Suprapubic skin (tissue), 4 donors: ENCODE results near the gene MAST4. TPM values are rescaled to one million over a fixed set of nuclear protein-coding genes. Genes with fewer than 3 reads are reported as not detected.

Experiments used
- DNase-seq, 2 donors: peaks; one replicate each; pipeline ENCODE4 v3.0.0-alpha.2; 2019; ENCODE audit warnings: low spot score in 2 of 2
- H3K27ac ChIP-seq: fragments of 200-600 bp; sonication (generic); one replicate; pipeline ENCODE4 v1.5.1; 2019
- H3K27me3 ChIP-seq: fragments of 200-600 bp; sonication (generic); one replicate; pipeline ENCODE4 v1.5.1; 2019
- H3K36me3 ChIP-seq: fragments of 200-600 bp; sonication (generic); one replicate; pipeline ENCODE4 v1.5.1; 2019
- H3K4me1 ChIP-seq: fragments of 200-600 bp; sonication (generic); one replicate; pipeline ENCODE4 v1.5.1; 2019
- H3K4me3 ChIP-seq: fragments of 200-600 bp; sonication (generic); one replicate; pipeline ENCODE4 v1.5.1; 2019; ENCODE audit warnings: mild to moderate bottlenecking
- H3K9me3 ChIP-seq: fragments of 200-600 bp; sonication (generic); one replicate; pipeline ENCODE4 v1.5.1; 2019
- EP300 ChIP-seq: sonication (generic); formaldehyde crosslinking; IDR thresholded peaks from one replicate; pipeline ENCODE4 v1.6.1; 2017; ENCODE audit warnings: antibody characterized with exemption
- POLR2A ChIP-seq, 2 donors: fragments of 450-650 bp; IDR thresholded peaks; one replicate each; pipeline ENCODE4 v1.6.1; 2017; ENCODE audit warnings: antibody characterized with exemption in 2 of 2, mild to moderate bottlenecking in 2 of 2, moderate library complexity in 2 of 2
- POLR2AphosphoS5 ChIP-seq, 3 donors: sonication (generic); formaldehyde crosslinking; IDR thresholded peaks; one replicate each; pipeline ENCODE4 v1.6.1; 2017; ENCODE audit warnings: antibody characterized with exemption in 3 of 3
- WGBS: methylation state at CpG from one replicate; pipeline ENCODE4 v1.1.5; 2018; 5-methylcytosine and 5-hydroxymethylcytosine counted together
- total RNA-seq, 4 donors: library from RNA; depleted of rRNA; stranded (reverse); fragments of >200 nt; gene quantifications; one replicate each; pipeline ENCODE4 v1.1.0, GENCODE V29; 2016
- TF ChIP-seq, protein P1 (sequence below), 2 donors: fragments of 200-600 bp in 1 of 2; fragments of 450-650 bp in 1 of 2; sonication (generic) in 1 of 2; IDR thresholded peaks; one replicate each; pipeline ENCODE4 v1.5.1; 2016 to 2019; ENCODE audit warnings: antibody characterized with exemption in 2 of 2, mild to moderate bottlenecking in 1 of 2, moderate library complexity in 1 of 2

MAST4 gene
- total RNA-seq, 4 donors from 2014 or later = 79.2 to 144 (median 98.1) TPM

DNA sequence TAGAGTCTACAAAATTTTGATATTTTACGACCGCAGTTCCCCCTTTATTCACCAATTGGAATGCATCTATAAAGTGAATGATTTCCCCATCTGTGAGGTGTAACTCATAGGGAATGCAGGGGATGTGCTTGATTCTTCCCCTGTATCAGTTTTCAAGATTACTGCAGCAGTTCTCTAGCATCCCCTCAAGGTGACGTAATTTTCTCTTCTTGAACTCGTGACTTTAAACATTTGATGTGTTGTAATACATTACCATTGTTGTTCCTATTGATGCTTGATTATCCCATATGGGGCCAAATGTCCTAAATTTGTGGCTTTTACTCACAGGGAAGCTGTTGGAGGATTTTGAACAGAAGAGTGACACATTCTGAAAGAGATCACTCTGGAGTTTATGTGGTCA, 360.2 kb downstream of the MAST4 start:
- no peaks in the 10 kb centered on the region for H3K27me3 ChIP-seq
- WGBS = 96% methylated on average over 4 of the region's 4 CpGs
- no peak overlapping the region for H3K4me3 ChIP-seq
- H3K27ac ChIP-seq = no peak overlapping the region
- no peak for DNase-seq
- H3K36me3 ChIP-seq = no peaks in the 10 kb centered on the region
- TF ChIP-seq POLR2AphosphoS5 (IDR thresholded peaks at IDR 0.05) = no peak
- TF ChIP-seq, protein P1, sequence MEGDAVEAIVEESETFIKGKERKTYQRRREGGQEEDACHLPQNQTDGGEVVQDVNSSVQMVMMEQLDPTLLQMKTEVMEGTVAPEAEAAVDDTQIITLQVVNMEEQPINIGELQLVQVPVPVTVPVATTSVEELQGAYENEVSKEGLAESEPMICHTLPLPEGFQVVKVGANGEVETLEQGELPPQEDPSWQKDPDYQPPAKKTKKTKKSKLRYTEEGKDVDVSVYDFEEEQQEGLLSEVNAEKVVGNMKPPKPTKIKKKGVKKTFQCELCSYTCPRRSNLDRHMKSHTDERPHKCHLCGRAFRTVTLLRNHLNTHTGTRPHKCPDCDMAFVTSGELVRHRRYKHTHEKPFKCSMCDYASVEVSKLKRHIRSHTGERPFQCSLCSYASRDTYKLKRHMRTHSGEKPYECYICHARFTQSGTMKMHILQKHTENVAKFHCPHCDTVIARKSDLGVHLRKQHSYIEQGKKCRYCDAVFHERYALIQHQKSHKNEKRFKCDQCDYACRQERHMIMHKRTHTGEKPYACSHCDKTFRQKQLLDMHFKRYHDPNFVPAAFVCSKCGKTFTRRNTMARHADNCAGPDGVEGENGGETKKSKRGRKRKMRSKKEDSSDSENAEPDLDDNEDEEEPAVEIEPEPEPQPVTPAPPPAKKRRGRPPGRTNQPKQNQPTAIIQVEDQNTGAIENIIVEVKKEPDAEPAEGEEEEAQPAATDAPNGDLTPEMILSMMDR (IDR thresholded peaks at IDR 0.05) = no peak
- TF ChIP-seq EP300 = no peak
- no peak for TF ChIP-seq POLR2A (IDR thresholded peaks at IDR 0.05)
- no peaks in the 10 kb centered on the region for H3K9me3 ChIP-seq
- peaks cover 18% of the 10 kb centered on the region for H3K4me1 ChIP-seq

DNA sequence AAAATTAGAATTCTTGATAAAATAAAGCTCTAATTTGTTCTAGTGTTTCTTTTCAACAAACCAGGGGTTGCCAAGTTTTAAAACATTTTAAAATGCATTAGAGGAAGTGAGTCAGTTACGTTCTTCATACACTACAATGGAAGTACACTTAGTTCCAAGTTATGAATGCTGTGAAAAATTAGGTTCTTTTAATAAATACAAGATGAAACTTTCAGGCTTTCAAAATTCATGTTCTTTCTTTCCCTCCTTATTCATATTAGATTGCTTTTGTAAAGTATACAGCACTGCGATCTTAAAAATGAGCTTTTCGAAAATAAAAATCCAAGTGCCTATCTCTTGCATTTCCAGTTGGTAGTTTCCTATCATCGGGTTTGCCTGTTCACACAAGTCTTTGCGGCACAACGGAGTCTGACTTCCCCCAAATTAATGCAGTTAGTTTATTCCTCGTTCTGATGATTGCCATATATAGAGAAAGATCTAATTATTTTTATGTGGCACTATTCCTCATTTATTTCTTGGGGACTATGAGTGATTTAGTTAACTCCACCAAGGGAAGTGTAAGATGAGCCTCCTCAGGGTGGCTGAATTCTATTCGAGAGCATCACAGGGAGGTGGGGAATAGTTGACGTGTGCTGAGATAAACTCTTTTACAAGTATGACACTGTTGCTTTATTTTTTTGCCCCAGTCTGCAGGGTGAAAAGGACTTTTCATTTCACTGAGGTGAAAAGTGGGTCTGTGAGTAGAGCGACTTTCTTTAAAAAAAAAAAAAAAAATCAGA, 362.2 kb downstream of the MAST4 start:
- Histone ChIP-seq H3K4me3 (peak overlapping the region; percentile 39), H3K9me3 (no peaks in the 10 kb centered on the region), H3K4me1 (peaks cover 19% of the 10 kb centered on the region), H3K27me3 (no peaks in the 10 kb centered on the region), H3K36me3 (no peaks in the 10 kb centered on the region), H3K27ac (peak overlapping the region; percentile 60)
- TF ChIP-seq POLR2A (IDR thresholded peaks at IDR 0.05) = no peak
- TF ChIP-seq POLR2AphosphoS5 (IDR thresholded peaks at IDR 0.05) = no peak
- TF ChIP-seq, protein P1 (IDR thresholded peaks at IDR 0.05) = no peak
- no peak for TF ChIP-seq EP300
- DNase-seq = no peak
- 24% methylated on average over 10 of the region's 10 CpGs for WGBS

DNA sequence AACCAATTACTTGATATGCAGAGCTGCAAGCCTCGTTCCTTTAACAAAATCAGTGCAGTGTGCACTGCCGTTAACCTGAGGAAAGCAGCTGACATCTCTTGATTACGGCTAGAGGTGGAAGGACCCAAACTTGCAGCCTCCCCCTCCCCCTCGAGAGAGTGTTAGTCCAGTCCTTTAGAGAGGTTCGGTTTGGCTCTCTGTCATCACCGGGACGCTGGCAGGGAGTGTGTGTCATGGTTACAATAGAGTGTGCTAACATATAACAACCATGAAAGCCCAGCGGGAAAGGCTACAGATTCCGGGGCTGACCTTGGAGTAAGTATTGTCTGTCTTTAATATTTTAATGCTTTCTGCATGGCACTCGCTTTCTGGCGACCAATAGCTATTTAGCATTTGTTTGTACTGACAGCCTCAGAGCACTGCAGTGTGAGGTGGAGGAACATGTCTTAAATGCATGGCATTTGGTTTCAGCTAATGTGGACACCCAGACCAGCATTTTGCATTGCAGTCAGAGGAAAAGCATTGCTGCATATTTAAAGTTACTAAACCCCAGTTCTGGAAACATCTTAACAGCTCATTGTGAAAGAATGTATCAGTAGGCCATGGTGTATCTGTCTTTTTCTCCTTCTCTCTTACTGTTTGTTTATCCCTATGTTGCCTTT, 362.9 kb downstream of the MAST4 start:
- Histone ChIP-seq H3K4me3 (peak overlapping the region; percentile 39), H3K9me3 (no peaks in the 10 kb centered on the region), H3K27ac (peak overlapping the region; percentile 38), H3K36me3 (no peaks in the 10 kb centered on the region), H3K27me3 (no peaks in the 10 kb centered on the region), H3K4me1 (peaks cover 22% of the 10 kb centered on the region)
- 24% methylated on average over 11 of the region's 11 CpGs for WGBS
- peak in 1 of 2 donors; percentile 62 for DNase-seq
- TF ChIP-seq POLR2A (IDR thresholded peaks at IDR 0.05) = no peak
- TF ChIP-seq EP300 = no peak
- TF ChIP-seq, protein P1 (IDR thresholded peaks at IDR 0.05) = no peak
- no peak for TF ChIP-seq POLR2AphosphoS5 (IDR thresholded peaks at IDR 0.05)

DNA sequence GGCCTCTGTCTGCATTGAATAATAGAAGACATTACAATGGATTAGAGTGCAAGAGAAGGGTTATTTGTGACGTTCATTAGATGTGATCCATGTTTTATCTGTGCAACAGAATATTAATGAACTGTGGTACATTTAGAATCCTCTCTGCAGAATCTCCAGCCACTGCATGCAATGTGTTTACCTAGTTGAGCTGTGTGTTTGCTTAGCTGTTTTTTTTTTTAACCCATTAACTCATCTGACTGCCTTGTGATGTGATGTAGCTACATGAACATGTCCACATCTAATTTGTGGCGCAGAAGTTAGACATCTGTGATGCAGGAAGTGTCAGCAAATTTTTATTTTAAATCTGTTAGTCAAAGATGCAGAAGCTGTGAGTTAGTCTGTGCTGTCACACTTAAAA, 363.5 kb downstream of the MAST4 start:
- Histone ChIP-seq H3K36me3 (no peaks in the 10 kb centered on the region), H3K4me1 (peaks cover 22% of the 10 kb centered on the region), H3K4me3 (peak overlapping the region; percentile 39), H3K27ac (peak overlapping the region; percentile 38), H3K27me3 (no peaks in the 10 kb centered on the region), H3K9me3 (no peaks in the 10 kb centered on the region)
- WGBS = 38% methylated on average over 2 of the region's 2 CpGs
- no peak for TF ChIP-seq EP300
- TF ChIP-seq, protein P1 (IDR thresholded peaks at IDR 0.05) = no peak
- no peak for TF ChIP-seq POLR2AphosphoS5 (IDR thresholded peaks at IDR 0.05)
- TF ChIP-seq POLR2A (IDR thresholded peaks at IDR 0.05) = no peak
- DNase-seq = no peak
